ENCODE data around the gene INTS11. TPM values are rescaled to one million over a fixed set of nuclear protein-coding genes. Genes with fewer than 3 reads are reported as not detected.
A peak's percentile ranks its signal among the peaks of the same experiment; 100 is the strongest.

The INTS11 gene
- total and polyA plus RNA-seq, 9 of the 15 experiments (the other 6 are each of a cell fraction or from before 2014, with no cell fraction given): 3.6 to 183 (median 110) TPM

GRCh38 chr1:1308756-1309250, 15.7 kb downstream of the INTS11 start (continued):
- TF ChIP-seq TCF3 (CRISPR knock-in tag; IDR thresholded peaks at IDR 0.05) (no peak), GABPA (tag; conservative IDR thresholded peaks at IDR 0.05; ENCODE audit: low read depth) (no peak), TARDBP (IDR thresholded peaks at IDR 0.05) (0 out of 2 replicates have a peak, but pooled peaks have one; percentile 15), BACH1 (tag; IDR thresholded peaks at IDR 0.05) (no peak)

GRCh38 chr1:1307923-1308755, 16.3 kb downstream of the INTS11 start, which contains the start of the genes ACAP3 and PUSL1:
Gene ACAP3 (minus strand): TSS chr1:1307930. CDS start chr1:1307815, 115 bp downstream.
Gene PUSL1 (plus strand): TSS chr1:1308597. CDS start chr1:1308644, 47 bp downstream.
- no TSS peak for BruUV-seq (replicated peaks)
- Histone ChIP-seq H3K27me3 (ENCODE audit: control insufficient read depth in 2 of 2, insufficient read depth in 2 of 2, low read length in 2 of 2) (no peaks in the 10 kb centered on the region), H3K4me2 (ENCODE audit: insufficient read depth, low read length) (peak within 1 kb of the TSS; percentile 88), H3K9me3 (replicated peaks; ENCODE audit: control insufficient read depth, insufficient read depth, low read depth, low read length) (no peaks in the 10 kb centered on the region), H3K9ac (ENCODE audit: insufficient read depth in 1 of 2, low read depth in 2 of 2, low read length in 2 of 2) (peak within 1 kb of the TSS; percentile 91 to 99), H3K79me2 (ENCODE audit: control insufficient read depth, insufficient read depth, low read length) (peaks cover 54% of the 10 kb centered on the region), H4K20me1 (replicated peaks; ENCODE audit: control insufficient read depth, insufficient read depth, low read length) (peaks cover 23% of the 10 kb centered on the region), H3K4me3 (peak within 1 kb of the TSS; percentile 94), H3K4me1 (replicated peaks in 1 of 2; ENCODE audit: control insufficient read depth in 2 of 2, insufficient read depth in 2 of 2, low read length in 2 of 2) (peaks cover 41 to 97% of the 10 kb centered on the region in 2 experiments), H3K36me3 (ENCODE audit: control insufficient read depth, insufficient read depth, low read length) (peaks cover 41% of the 10 kb centered on the region), H2AFZ (ENCODE audit: low read depth, low read length) (peak within 1 kb of the TSS; percentile 93), H3K9me1 (ENCODE audit: control insufficient read depth, insufficient read depth, low read length) (peaks cover 5% of the 10 kb centered on the region), H3K27ac (ENCODE audit: extremely low read depth, low read depth, low read length) (peak within 1 kb of the TSS; percentile 96)
- in situ Hi-C loops (cut with MboI) (no loop called here), intact Hi-C loops (cut with micrococcal nuclease) (loop anchor here (2.0 to 10.0 kb wide), 3 partner anchors 17 to 917 kb away; partner anchors contain the start of genes AURKAIP1, CPTP, INTS11 and SKI)
- peak; percentile 52 for ATAC-seq
- FAIRE-seq: peak; percentile 71
- ChIA-PET CTCF (ENCODE audit: low intra/inter-chr PET ratio) (no interaction called here), POLR2A (no interaction called here)
- under 1% methylated on average over 94 of the region's 131 CpGs for WGBS (ENCODE audit: insufficient coverage, low coverage, missing lambda C conversion rate)
- DNase-seq (ENCODE audit: extremely low read depth in 1 of 4, low spot score in 3 of 4): peak; percentile 95 to 99 (median 97)
- TF ChIP-seq GTF2A2 (tag; IDR thresholded peaks at IDR 0.05): no peak
- TF ChIP-seq NCOA1 (IDR thresholded peaks at IDR 0.05; ENCODE audit: low read depth): no peak
- no peak for TF ChIP-seq DNMT1 (IDR thresholded peaks at IDR 0.05)
- TF ChIP-seq HNRNPH1 (optimal IDR thresholded peaks at IDR 0.05; ENCODE audit: low read depth, low read length): no peak
- TF ChIP-seq ZBTB33 (CRISPR knock-in tag; IDR thresholded peaks at IDR 0.05): peak; percentile 72
- no peak for TF ChIP-seq ZBTB34 (CRISPR knock-in tag; IDR thresholded peaks at IDR 0.05)
- TF ChIP-seq ETV1 (tag; conservative IDR thresholded peaks at IDR 0.05; ENCODE audit: low read depth): peak; percentile 90
- TF ChIP-seq ZNF224 (CRISPR knock-in tag; IDR thresholded peaks at IDR 0.05): no peak
- no peak for TF ChIP-seq MCM2 (IDR thresholded peaks at IDR 0.05; ENCODE audit: low read depth)
- peak; percentile 66 for TF ChIP-seq NKRF (IDR thresholded peaks at IDR 0.05; ENCODE audit: borderline replicate concordance)
- peak; percentile 42; the same call in 1 of the 2 replicates for TF ChIP-seq HCFC1 (IDR thresholded peaks at IDR 0.05; ENCODE audit: low read depth, low read length)

All from K562 (cell line).